GM12892 (cell line): ENCODE results near the gene TNFAIP3.

Source experiments
- DNase-seq: peaks from one replicate; pipeline ENCODE4 v3.0.0; 2011; ENCODE audit not compliant: insufficient read length
- FAIRE-seq: peaks from 2 replicates; lab custom pipeline; 2011; peaks lifted over from hg19 to GRCh38; lab: Jason Lieb, UNC
- POLR2A ChIP-seq: IDR thresholded peaks from 2 replicates; pipeline ENCODE4 v1.6.1; 2011; ENCODE audit warnings: low read depth, low read length, control low read depth
- POLR2AphosphoS5 ChIP-seq: IDR thresholded peaks from 2 replicates; pipeline ENCODE4 v1.6.1; 2011; ENCODE audit warnings: low read depth, low read length, control low read depth
- TAF1 ChIP-seq: IDR thresholded peaks from 2 replicates; pipeline ENCODE4 v1.6.1; 2011; ENCODE audit warnings: low read depth, mild to moderate bottlenecking, control low read depth, low read length, borderline replicate concordance

Gene TNFAIP3

GRCh38 chr6:137856138-137856898 lies 10.7 kb upstream of the TNFAIP3 start:
- TF ChIP-seq POLR2AphosphoS5, result no peak
- no peak for TF ChIP-seq TAF1
- no peak for TF ChIP-seq POLR2A
- FAIRE-seq (no peak), DNase-seq (no peak)

- DNase-seq (no peak), FAIRE-seq (no peak)
- TF ChIP-seq POLR2A (no peak), TAF1 (no peak), POLR2AphosphoS5 (no peak)
These were observed 8.0 kb upstream of the TNFAIP3 start for GRCh38 chr6:137859025-137859424.

GRCh38 chr6:137860394-137861005 lies 6.6 kb upstream of the TNFAIP3 start:
- no peak for DNase-seq
- TF ChIP-seq POLR2A (no peak), TAF1 (no peak), POLR2AphosphoS5 (no peak)
- FAIRE-seq, result no peak

- DNase-seq (no peak), FAIRE-seq (no peak)
- no peak for TF ChIP-seq TAF1
- TF ChIP-seq POLR2AphosphoS5, result no peak
- no peak for TF ChIP-seq POLR2A
These were observed 5.3 kb upstream of the TNFAIP3 start for GRCh38 chr6:137861550-137862337.

GRCh38 chr6:137862419-137863090 lies 4.5 kb upstream of the TNFAIP3 start:
- no peak for DNase-seq
- no peak for FAIRE-seq
- no peak for TF ChIP-seq POLR2AphosphoS5
- no peak for TF ChIP-seq TAF1
- no peak for TF ChIP-seq POLR2A

- DNase-seq, result no peak
- FAIRE-seq, result peak; percentile 63
- TF ChIP-seq TAF1 (no peak), POLR2AphosphoS5 (no peak), POLR2A (no peak)
These were observed 3.8 kb upstream of the TNFAIP3 start for GRCh38 chr6:137863091-137863797.

GRCh38 chr6:137864812-137865508 lies 2.1 kb upstream of the TNFAIP3 start:
- no peak for DNase-seq
- no peak for FAIRE-seq

GRCh38 chr6:137866200-137866913 lies 702 bp upstream of the TNFAIP3 start:
- TF ChIP-seq POLR2AphosphoS5 (0 out of 2 replicates have a peak, but pooled peaks have one; percentile 42), POLR2A (no peak; the same call in 1 of the 2 replicates)
- DNase-seq, result no peak
- FAIRE-seq, result no peak

More at GRCh38 chr6:137864812-137865508, 2.1 kb upstream of the TNFAIP3 start:
- TF ChIP-seq POLR2AphosphoS5, result no peak

- DNase-seq (no peak), FAIRE-seq (no peak)
- TF ChIP-seq POLR2A (no peak), TAF1 (0 out of 2 replicates have a peak, but pooled peaks have one; percentile 3), POLR2AphosphoS5 (no peak; the same call in 1 of the 2 replicates)
These were observed 838 bp downstream of the TNFAIP3 start for GRCh38 chr6:137867685-137868509.
